ENCODE measurements around the gene CCDC30.

DNA sequence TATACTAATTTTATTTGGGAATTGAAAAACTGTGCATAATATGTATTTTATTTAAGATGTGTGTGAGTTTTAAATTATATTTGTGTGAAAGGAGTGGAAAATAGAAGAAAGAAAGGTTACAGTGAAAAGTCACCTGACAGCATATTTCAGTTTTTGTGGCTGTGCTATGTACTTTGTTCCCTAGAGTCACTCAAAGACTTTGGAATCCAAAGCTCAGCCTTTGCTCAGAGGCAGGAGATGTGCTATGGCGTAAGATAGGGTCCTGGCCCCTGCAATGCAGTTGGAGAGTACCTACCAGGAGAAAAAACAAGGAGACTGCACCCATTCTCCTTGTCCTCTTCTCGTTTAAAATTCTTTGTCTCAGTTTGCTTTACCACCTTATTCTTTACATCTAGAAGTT lies 2.9 kb downstream of the CCDC30 start:
- no peak for TF ChIP-seq EZH2 (IDR thresholded peaks at IDR 0.05; ENCODE audit: insufficient read depth, poor library complexity, severe bottlenecking)
- no peak for TF ChIP-seq EZH2phosphoT487 (IDR thresholded peaks at IDR 0.05; ENCODE audit: insufficient read depth, low read depth)
